ENCODE measurements around the gene GDF7.

DNA sequence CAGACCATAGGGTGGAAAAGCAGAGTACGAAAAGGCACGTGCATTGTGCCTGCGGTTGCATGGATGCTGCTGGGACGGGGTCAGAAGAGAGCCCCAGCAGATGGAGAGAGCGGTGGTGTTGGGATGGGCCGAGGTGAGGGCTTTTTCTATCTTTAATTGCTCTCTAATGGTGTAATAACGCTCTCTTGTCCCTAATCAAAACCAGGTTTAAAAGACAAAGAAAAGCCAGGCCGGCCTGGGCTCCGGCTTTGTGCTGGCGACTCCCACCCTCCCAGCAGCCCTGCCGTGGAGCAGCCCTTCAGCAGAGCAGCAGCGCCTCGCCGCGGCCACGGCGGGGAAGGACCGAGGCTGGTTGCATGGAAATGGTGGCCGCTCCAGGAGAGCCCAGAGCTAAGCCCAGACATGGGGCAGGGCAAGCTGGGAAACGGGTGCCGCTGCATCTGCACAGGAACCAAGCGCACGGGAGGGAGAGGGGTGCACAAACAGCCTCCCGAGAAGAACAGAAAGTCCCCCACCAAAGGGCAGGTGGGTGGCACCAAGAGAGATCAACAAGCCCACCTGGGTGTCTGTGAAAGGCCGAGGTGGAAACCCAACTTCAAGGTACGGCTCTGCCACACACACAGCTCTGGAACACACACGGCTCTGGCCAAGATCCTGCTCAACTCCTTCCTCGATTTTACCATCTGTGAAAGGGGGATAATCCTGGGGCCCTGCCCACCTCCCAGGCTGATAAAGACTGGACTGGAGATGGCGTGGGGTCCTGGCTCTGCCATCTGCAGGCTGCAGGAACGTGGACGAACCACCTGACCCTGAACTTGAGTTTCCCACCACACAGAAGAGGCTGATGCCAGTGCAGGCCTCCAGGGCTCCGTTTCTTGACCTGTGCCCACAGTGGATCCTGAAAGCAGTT, 31.0 kb upstream of the GDF7 start:
- TF ChIP-seq, protein P1, sequence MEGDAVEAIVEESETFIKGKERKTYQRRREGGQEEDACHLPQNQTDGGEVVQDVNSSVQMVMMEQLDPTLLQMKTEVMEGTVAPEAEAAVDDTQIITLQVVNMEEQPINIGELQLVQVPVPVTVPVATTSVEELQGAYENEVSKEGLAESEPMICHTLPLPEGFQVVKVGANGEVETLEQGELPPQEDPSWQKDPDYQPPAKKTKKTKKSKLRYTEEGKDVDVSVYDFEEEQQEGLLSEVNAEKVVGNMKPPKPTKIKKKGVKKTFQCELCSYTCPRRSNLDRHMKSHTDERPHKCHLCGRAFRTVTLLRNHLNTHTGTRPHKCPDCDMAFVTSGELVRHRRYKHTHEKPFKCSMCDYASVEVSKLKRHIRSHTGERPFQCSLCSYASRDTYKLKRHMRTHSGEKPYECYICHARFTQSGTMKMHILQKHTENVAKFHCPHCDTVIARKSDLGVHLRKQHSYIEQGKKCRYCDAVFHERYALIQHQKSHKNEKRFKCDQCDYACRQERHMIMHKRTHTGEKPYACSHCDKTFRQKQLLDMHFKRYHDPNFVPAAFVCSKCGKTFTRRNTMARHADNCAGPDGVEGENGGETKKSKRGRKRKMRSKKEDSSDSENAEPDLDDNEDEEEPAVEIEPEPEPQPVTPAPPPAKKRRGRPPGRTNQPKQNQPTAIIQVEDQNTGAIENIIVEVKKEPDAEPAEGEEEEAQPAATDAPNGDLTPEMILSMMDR (IDR thresholded peaks at IDR 0.05; ENCODE audit: poor library complexity) = peak; percentile 99
- TF ChIP-seq EZH2 (IDR thresholded peaks at IDR 0.05; ENCODE audit: borderline replicate concordance) (no peak), EZH2phosphoT487 (IDR thresholded peaks at IDR 0.05; ENCODE audit: low read depth, severe bottlenecking, unreplicated experiment) (no peak)

Data from hepatocyte (in vitro differentiated cells).